ENCODE measurements around the gene WNT7A.

Gene WNT7A

GRCh38 chr3:13884851-13885703, 5.2 kb upstream of the WNT7A start:
- Histone ChIP-seq H3K36me3 (ENCODE audit: insufficient read depth, low read length) (no peaks in the 10 kb centered on the region), H3K27ac (ENCODE audit: low read length) (no peak overlapping the region), H4K20me1 (ENCODE audit: insufficient read depth, low read length) (no peaks in the 10 kb centered on the region), H2AFZ (ENCODE audit: low read depth, low read length) (no peak overlapping the region), H3K9ac (ENCODE audit: low read depth, low read length) (no peak overlapping the region), H3K4me2 (ENCODE audit: insufficient read depth, low read length) (no peak overlapping the region), H3K4me3 (ENCODE audit: low read depth in 1 of 2, low read length in 2 of 2) (no peak overlapping the region), H3K4me1 (ENCODE audit: insufficient read depth, low read length) (peaks cover under 1% of the 10 kb centered on the region; the same call in 1 of the 2 replicates), H3K9me3 (ENCODE audit: insufficient read depth, low read length, severe bottlenecking) (no peaks in the 10 kb centered on the region), H3K27me3 (ENCODE audit: insufficient read depth, low read length, poor library complexity) (peaks cover 11% of the 10 kb centered on the region), H3K79me2 (ENCODE audit: insufficient read depth, low read length) (no peaks in the 10 kb centered on the region)
- ATAC-seq (ENCODE audit: insufficient read depth, low read depth) (peak; percentile 79), DNase-seq (peak; percentile 46)
- no peak for TF ChIP-seq EZH2 (IDR thresholded peaks at IDR 0.05; ENCODE audit: borderline replicate concordance, low read depth, low read length, severe bottlenecking)
- TF ChIP-seq, protein P1, sequence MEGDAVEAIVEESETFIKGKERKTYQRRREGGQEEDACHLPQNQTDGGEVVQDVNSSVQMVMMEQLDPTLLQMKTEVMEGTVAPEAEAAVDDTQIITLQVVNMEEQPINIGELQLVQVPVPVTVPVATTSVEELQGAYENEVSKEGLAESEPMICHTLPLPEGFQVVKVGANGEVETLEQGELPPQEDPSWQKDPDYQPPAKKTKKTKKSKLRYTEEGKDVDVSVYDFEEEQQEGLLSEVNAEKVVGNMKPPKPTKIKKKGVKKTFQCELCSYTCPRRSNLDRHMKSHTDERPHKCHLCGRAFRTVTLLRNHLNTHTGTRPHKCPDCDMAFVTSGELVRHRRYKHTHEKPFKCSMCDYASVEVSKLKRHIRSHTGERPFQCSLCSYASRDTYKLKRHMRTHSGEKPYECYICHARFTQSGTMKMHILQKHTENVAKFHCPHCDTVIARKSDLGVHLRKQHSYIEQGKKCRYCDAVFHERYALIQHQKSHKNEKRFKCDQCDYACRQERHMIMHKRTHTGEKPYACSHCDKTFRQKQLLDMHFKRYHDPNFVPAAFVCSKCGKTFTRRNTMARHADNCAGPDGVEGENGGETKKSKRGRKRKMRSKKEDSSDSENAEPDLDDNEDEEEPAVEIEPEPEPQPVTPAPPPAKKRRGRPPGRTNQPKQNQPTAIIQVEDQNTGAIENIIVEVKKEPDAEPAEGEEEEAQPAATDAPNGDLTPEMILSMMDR (IDR thresholded peaks at IDR 0.05; ENCODE audit: borderline replicate concordance, extremely low read depth, low read length, poor library complexity, severe bottlenecking) = peak; percentile 90

DNA sequence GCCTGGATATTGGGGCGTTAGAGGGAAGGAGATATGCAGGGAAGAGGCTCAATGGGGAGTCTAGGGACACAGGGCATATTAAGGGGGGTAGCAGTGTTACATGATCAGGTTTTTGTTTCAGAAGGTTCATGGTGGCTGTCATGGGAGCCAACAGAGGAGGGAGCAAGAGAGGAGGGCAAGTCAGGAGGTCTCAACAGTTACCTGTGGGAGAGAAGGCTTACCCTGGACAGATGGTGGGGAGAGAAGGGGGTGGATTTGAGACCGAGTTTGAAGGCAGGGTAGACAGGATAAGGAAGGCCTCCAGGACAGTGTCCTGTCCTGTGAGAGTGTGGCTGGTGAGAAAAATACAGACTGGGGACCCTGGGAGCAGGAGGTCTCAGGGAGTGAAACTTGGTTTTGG, 3.8 kb upstream of the WNT7A start:
- Histone ChIP-seq H3K27me3 (ENCODE audit: insufficient read depth, low read length, poor library complexity) (peaks cover 11% of the 10 kb centered on the region), H3K79me2 (ENCODE audit: insufficient read depth, low read length) (no peaks in the 10 kb centered on the region), H3K27ac (ENCODE audit: low read length) (no peak overlapping the region)

DNA sequence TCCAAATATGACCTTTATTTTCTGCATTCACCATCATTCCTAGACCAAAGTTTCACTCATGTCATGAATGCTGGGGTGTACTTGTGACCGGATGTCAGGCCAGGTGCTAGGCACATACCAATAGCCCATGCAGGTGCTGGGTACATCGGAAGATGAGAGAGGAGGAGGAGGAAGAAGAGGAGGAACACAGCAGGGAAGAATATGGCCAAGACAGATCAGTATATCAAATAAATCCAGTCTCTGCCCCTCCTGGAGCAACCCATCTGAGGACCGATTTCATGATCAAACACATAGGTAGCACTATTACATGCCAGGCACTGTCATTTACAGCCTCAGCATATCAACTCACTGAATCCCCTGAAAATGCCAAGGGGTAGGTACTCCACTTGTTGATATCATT, 3.0 kb upstream of the WNT7A start:
- Histone ChIP-seq H4K20me1 (ENCODE audit: insufficient read depth, low read length) (no peaks in the 10 kb centered on the region), H3K9me3 (ENCODE audit: insufficient read depth, low read length, severe bottlenecking) (no peaks in the 10 kb centered on the region), H3K4me2 (ENCODE audit: insufficient read depth, low read length) (no peak overlapping the region), H3K9ac (ENCODE audit: low read depth, low read length) (no peak overlapping the region), H3K27ac (ENCODE audit: low read length) (no peak overlapping the region), H3K27me3 (ENCODE audit: insufficient read depth, low read length, poor library complexity) (peaks cover 11% of the 10 kb centered on the region), H3K4me3 (ENCODE audit: low read depth in 1 of 2, low read length in 2 of 2) (no peak overlapping the region), H3K79me2 (ENCODE audit: insufficient read depth, low read length) (no peaks in the 10 kb centered on the region), H3K4me1 (ENCODE audit: insufficient read depth, low read length) (no peaks in the 10 kb centered on the region), H3K36me3 (ENCODE audit: insufficient read depth, low read length) (no peaks in the 10 kb centered on the region), H2AFZ (ENCODE audit: low read depth, low read length) (no peak overlapping the region)
- no peak for DNase-seq
- ATAC-seq (ENCODE audit: insufficient read depth, low read depth) = no peak
- TF ChIP-seq EZH2 (IDR thresholded peaks at IDR 0.05; ENCODE audit: borderline replicate concordance, low read depth, low read length, severe bottlenecking) = no peak
- TF ChIP-seq, protein P1 (IDR thresholded peaks at IDR 0.05; ENCODE audit: borderline replicate concordance, extremely low read depth, low read length, poor library complexity, severe bottlenecking) = no peak

More for the DNA sequence above, 3.8 kb upstream of the WNT7A start:
- Histone ChIP-seq H3K9ac (ENCODE audit: low read depth, low read length) (no peak overlapping the region), H3K4me2 (ENCODE audit: insufficient read depth, low read length) (no peak overlapping the region), H3K4me1 (ENCODE audit: insufficient read depth, low read length) (no peaks in the 10 kb centered on the region), H3K4me3 (ENCODE audit: low read depth in 1 of 2, low read length in 2 of 2) (no peak overlapping the region), H3K36me3 (ENCODE audit: insufficient read depth, low read length) (no peaks in the 10 kb centered on the region), H2AFZ (ENCODE audit: low read depth, low read length) (no peak overlapping the region), H4K20me1 (ENCODE audit: insufficient read depth, low read length) (no peaks in the 10 kb centered on the region), H3K9me3 (ENCODE audit: insufficient read depth, low read length, severe bottlenecking) (no peaks in the 10 kb centered on the region)
- DNase-seq = no peak
- TF ChIP-seq, protein P1 (IDR thresholded peaks at IDR 0.05; ENCODE audit: borderline replicate concordance, extremely low read depth, low read length, poor library complexity, severe bottlenecking) = no peak
- TF ChIP-seq EZH2 (IDR thresholded peaks at IDR 0.05; ENCODE audit: borderline replicate concordance, low read depth, low read length, severe bottlenecking) = no peak
- no peak for ATAC-seq (ENCODE audit: insufficient read depth, low read depth)

All from DND-41 (cell line).